OCI-LY7 (cell line): Measurements from ENCODE around the gene ARL15. TPM values are rescaled to one million over a fixed set of nuclear protein-coding genes. Genes with fewer than 3 reads are reported as not detected.

Experiments
- BruUV-seq: library from RNA; stranded (reverse); fragments of 400-500 nt; replicated peaks from 2 replicates; lab custom pipeline; 2021; lab: Mats Ljungman, UMichigan
- CTCF ChIA-PET: fragments of 300-600 bp; sonication (Branson Sonifier 250); formaldehyde crosslinking; loops from one replicate; lab custom pipeline; 2022; ENCODE audit warnings: antibody characterized with exemption; ENCODE audit not compliant: unreplicated experiment; lab: Charles Lee
- POLR2A ChIA-PET: fragments of 300-600 bp; sonication (Branson Sonifier 250); formaldehyde crosslinking; loops from one replicate; lab custom pipeline; 2022; ENCODE audit warnings: antibody characterized with exemption; lab: Charles Lee
- DNase-seq: peaks from one replicate; pipeline ENCODE4 v3.0.0-alpha.2; 2015; ENCODE audit warnings: low spot score
- H2AFZ ChIP-seq: fragments of 200-600 bp; sonication (generic), shearing (Covaris generic); 2 replicates; pipeline ENCODE4 v1.6.1; 2014; ENCODE audit warnings: mild to moderate bottlenecking, antibody characterized with exemption, low read length, moderate library complexity
- H3K27ac ChIP-seq: fragments of 200-600 bp; sonication (generic); 2 replicates; pipeline ENCODE4 v1.5.1; 2014; ENCODE audit warnings: mixed run types, low read depth, mild to moderate bottlenecking, moderate library complexity, low read length, inconsistent platforms; ENCODE audit not compliant: poor library complexity, severe bottlenecking
- H3K36me3 ChIP-seq: fragments of 200-600 bp; sonication (generic); 2 replicates; pipeline ENCODE4 v1.6.1; 2014; ENCODE audit warnings: mild to moderate bottlenecking, antibody characterized with exemption, low read length, moderate library complexity, mixed read lengths; ENCODE audit not compliant: insufficient read depth
- H3K4me1 ChIP-seq: fragments of 200-600 bp; sonication (generic); 2 replicates; pipeline ENCODE4 v1.5.1; 2014; ENCODE audit warnings: mild to moderate bottlenecking, low read length; ENCODE audit not compliant: insufficient read depth, poor library complexity, severe bottlenecking
- H3K4me2 ChIP-seq: fragments of 200-600 bp; sonication (generic); 2 replicates; pipeline ENCODE4 v1.6.1; 2014; ENCODE audit warnings: mild to moderate bottlenecking, low read length
- H3K4me3 ChIP-seq: fragments of 200-600 bp; sonication (generic); 2 replicates; pipeline ENCODE4 v1.5.1; 2014; ENCODE audit warnings: mild to moderate bottlenecking, low read depth, low read length; ENCODE audit not compliant: poor library complexity, severe bottlenecking
- H3K79me2 ChIP-seq: fragments of 200-600 bp; sonication (generic); 2 replicates; pipeline ENCODE4 v1.6.1; 2016; ENCODE audit warnings: low read depth, mild to moderate bottlenecking, low read length, moderate library complexity, mixed read lengths; ENCODE audit not compliant: insufficient read depth
- H3K9me2 ChIP-seq: fragments of 200-600 bp; sonication (generic); 2 replicates; pipeline ENCODE4 v1.6.1; 2016; ENCODE audit warnings: mild to moderate bottlenecking, low read length, mixed read lengths; ENCODE audit not compliant: insufficient read depth
- H3K9me3 ChIP-seq: fragments of 200-600 bp; sonication (generic); 2 replicates; pipeline ENCODE4 v1.6.1; 2014; ENCODE audit warnings: mild to moderate bottlenecking, mixed run types, low read length, mixed read lengths
- H4K20me1 ChIP-seq: fragments of 200-600 bp; sonication (generic); 2 replicates; pipeline ENCODE4 v1.6.1; 2014; ENCODE audit warnings: mild to moderate bottlenecking, antibody characterized with exemption, low read length, moderate library complexity, mixed read lengths; ENCODE audit not compliant: insufficient read depth
- EZH2phosphoT487 ChIP-seq: fragments of 200-600 bp; sonication (generic); IDR thresholded peaks from 2 replicates; pipeline ENCODE4 v1.6.1; 2018; ENCODE audit warnings: low read depth, borderline replicate concordance, mild to moderate bottlenecking, mixed run types, antibody characterized with exemption, low read length, moderate library complexity, mixed read lengths
- intact Hi-C: fragments of 100-400 bp; cut with micrococcal nuclease; formaldehyde crosslinking; loops from one replicate; pipeline ENCODE4 v1.10.0; 2022; ENCODE audit not compliant: unreplicated experiment
- total RNA-seq, 2 experiments: library from RNA; depleted of rRNA in 1 of 2; stranded (reverse); fragments of >200 nt in 1 of 2; shearing (Covaris generic) in 1 of 2; gene quantifications; 2 replicates each; pipeline ENCODE4 v1.2.3, GENCODE V29; 2014 to 2022
- TF ChIP-seq, protein P1 (sequence below): fragments of 200-600 bp; sonication (generic); conservative IDR thresholded peaks from 2 replicates; pipeline ENCODE4 v1.5.1; 2014; ENCODE audit warnings: mild to moderate bottlenecking, antibody characterized with exemption, low read length, moderate library complexity, mixed read lengths

Gene ARL15
- total RNA-seq, 2 experiments from 2014 or later = 18.8 to 24.4 TPM

DNA sequence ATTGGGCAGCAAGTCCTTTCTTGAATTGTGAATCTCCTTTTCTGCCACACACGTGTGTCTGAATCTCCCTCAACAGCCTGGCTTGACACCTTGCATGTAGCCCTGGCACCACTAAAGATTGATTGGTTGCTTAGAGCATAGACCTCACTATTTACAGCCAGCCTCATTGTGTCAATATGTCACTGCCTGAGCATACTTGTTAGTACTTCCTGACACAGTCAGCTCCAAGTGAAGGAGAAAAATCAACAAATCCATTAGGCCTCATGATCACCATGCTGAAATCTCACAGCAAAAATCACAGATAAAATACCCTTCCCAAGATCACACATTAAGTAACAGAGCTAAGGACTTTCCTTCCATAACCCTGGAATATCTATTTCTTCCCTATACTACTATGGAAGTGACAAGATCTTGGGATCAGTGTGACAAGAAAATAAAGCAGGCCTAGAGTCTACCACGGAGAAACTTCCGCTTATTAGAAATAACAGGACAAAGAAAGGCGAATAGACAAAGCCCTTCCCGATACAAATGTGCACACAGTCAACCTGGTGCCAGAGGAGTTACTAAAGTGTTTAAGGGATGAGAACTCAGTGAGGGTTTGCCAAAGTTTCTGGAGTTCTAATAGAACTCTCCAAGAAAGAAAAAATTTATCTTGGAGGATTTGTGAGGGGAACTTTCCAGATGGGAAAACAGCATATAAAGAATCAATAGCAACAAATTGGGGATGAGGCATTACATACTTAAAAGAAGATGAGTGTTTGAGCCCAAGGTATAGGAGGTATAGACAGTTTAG lies 5.6 kb upstream of the ARL15 start:
- no peaks in the 10 kb centered on the region for H3K9me2 ChIP-seq
- DNase-seq = no peak
- no peaks in the 10 kb centered on the region for H3K79me2 ChIP-seq
- H3K27ac ChIP-seq = no peak overlapping the region
- no peaks in the 10 kb centered on the region for H3K36me3 ChIP-seq
- H3K4me3 ChIP-seq = no peak overlapping the region
- intact Hi-C loops = no loop called here
- no peak overlapping the region for H2AFZ ChIP-seq
- no peaks in the 10 kb centered on the region for H4K20me1 ChIP-seq
- BruUV-seq = no TSS peak
- CTCF ChIA-PET = interaction anchor here (0.6 to 1.4 kb wide), 2 partner anchors 82 to 124 kb away, joined by 3 to 5 read pairs; no protein-coding TSS in a partner anchor
- peaks cover 8% of the 10 kb centered on the region for H3K4me1 ChIP-seq
- POLR2A ChIA-PET = no interaction called here
- H3K4me2 ChIP-seq = no peak overlapping the region
- H3K9me3 ChIP-seq = no peaks in the 10 kb centered on the region
- TF ChIP-seq EZH2phosphoT487 = no peak
- TF ChIP-seq, protein P1, sequence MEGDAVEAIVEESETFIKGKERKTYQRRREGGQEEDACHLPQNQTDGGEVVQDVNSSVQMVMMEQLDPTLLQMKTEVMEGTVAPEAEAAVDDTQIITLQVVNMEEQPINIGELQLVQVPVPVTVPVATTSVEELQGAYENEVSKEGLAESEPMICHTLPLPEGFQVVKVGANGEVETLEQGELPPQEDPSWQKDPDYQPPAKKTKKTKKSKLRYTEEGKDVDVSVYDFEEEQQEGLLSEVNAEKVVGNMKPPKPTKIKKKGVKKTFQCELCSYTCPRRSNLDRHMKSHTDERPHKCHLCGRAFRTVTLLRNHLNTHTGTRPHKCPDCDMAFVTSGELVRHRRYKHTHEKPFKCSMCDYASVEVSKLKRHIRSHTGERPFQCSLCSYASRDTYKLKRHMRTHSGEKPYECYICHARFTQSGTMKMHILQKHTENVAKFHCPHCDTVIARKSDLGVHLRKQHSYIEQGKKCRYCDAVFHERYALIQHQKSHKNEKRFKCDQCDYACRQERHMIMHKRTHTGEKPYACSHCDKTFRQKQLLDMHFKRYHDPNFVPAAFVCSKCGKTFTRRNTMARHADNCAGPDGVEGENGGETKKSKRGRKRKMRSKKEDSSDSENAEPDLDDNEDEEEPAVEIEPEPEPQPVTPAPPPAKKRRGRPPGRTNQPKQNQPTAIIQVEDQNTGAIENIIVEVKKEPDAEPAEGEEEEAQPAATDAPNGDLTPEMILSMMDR = no peak

DNA sequence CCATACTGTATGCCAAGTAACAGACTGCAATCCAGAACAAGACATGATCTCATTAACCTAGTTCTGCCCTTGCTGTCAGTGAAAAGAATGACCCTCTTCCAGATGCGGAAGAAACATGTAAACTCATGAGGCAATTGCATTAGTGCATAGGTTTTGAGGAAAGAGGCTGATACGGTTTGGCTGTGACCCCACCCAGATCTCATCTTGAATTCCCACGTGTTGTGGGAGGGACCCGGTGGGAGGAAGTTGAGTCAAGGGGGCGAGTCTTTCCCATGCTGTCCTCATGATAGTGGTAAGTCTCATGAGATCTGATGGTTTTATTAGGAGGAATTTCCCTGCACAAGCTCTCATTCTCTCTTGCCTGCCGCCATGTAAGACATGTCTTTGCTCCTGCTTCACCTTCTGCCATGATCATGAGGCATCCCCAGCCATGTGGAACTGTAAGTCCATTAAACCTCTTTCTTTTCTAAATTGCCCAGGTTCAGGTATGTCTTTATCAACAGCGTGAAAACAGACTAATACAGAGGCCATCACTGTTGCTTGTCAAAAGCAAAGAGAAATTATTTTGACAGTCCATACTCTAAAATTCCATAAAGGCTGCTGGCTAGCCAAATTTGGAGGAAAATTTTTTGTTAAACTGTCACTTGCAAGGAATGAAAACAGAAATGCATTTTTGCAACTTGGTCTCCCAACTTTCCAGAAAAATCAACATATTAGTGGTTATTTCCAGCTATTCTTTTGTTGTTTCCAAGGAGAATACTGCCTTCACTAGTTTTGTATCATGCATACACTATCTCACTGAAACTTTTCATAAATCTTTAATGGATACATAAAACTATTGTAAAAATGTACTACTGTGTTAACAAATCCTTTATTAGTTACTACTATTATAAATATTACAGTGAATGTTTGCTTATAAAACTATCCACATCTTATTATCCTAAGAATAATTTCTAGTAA lies 3.2 kb upstream of the ARL15 start:
- intact Hi-C loops = loop anchor here (5.0 kb wide), 2 partner anchors 104 to 174 kb away; no protein-coding TSS in a partner anchor
- no peak overlapping the region for H3K4me3 ChIP-seq
- ChIA-PET CTCF (no interaction called here), POLR2A (interaction anchor here (1.0 to 1.4 kb wide), 3 partner anchors 24 to 126 kb away, joined by 3 to 4 read pairs (median 3); no protein-coding TSS in a partner anchor)
- peaks cover 6% of the 10 kb centered on the region; the same call in 1 of the 2 replicates for H4K20me1 ChIP-seq
- no peak for DNase-seq
- H3K9me3 ChIP-seq = no peaks in the 10 kb centered on the region
- H3K4me2 ChIP-seq = no peak overlapping the region
- H2AFZ ChIP-seq = no peak overlapping the region
- H3K79me2 ChIP-seq = no peaks in the 10 kb centered on the region
- H3K4me1 ChIP-seq = peaks cover 17% of the 10 kb centered on the region
- TF ChIP-seq EZH2phosphoT487 = no peak
- TF ChIP-seq, protein P1 = no peak
- H3K9me2 ChIP-seq = no peaks in the 10 kb centered on the region
- BruUV-seq = no TSS peak
- no peaks in the 10 kb centered on the region for H3K36me3 ChIP-seq
- no peak overlapping the region for H3K27ac ChIP-seq
